Astrocyte of the spinal cord (primary cell): Measurements from ENCODE around the gene DPRX.

Experiments
- DNase-seq: peaks from one replicate; pipeline ENCODE4 v3.0.0; 2011; ENCODE audit warnings: low read depth, low spot score
- H3K4me3 ChIP-seq: 2 replicates; pipeline ENCODE4 v1.5.1; 2011; ENCODE audit warnings: low read depth, mild to moderate bottlenecking, low read length, moderate library complexity
- CTCF ChIP-seq: IDR thresholded peaks from 2 replicates; pipeline ENCODE4 v1.5.1; 2012; ENCODE audit warnings: low read depth, mild to moderate bottlenecking, low read length, inconsistent platforms
- in situ Hi-C: cut with HindIII; loops from 2 replicates; pipeline ENCODE4 v1.10.0; 2017; ENCODE audit warnings: low sequenced_read_pairs

DPRX gene

GRCh38 chr19:53642381-53643099 lies 10.7 kb downstream of the DPRX start:
- in situ Hi-C loops: no loop called here
- no peak overlapping the region for H3K4me3 ChIP-seq
- no peak for DNase-seq
- TF ChIP-seq CTCF: no peak

- no peak for DNase-seq
- H3K4me3 ChIP-seq: no peak overlapping the region
- TF ChIP-seq CTCF: no peak
- in situ Hi-C loops: no loop called here
Measured at GRCh38 chr19:53644061-53644816, 12.4 kb downstream of the DPRX start.

- no peak overlapping the region for H3K4me3 ChIP-seq
- DNase-seq: no peak
- no peak for TF ChIP-seq CTCF
- in situ Hi-C loops: no loop called here
Measured at GRCh38 chr19:53646144-53646543, 14.3 kb downstream of the DPRX start.

- H3K4me3 ChIP-seq: no peak overlapping the region
- no peak for TF ChIP-seq CTCF
- in situ Hi-C loops: no loop called here
- no peak for DNase-seq
Measured at GRCh38 chr19:53647350-53647749, 15.6 kb downstream of the DPRX start.

- TF ChIP-seq CTCF: no peak
- DNase-seq: no peak
- in situ Hi-C loops: no loop called here
- no peak overlapping the region for H3K4me3 ChIP-seq
Measured at GRCh38 chr19:53647792-53648191, 16.0 kb downstream of the DPRX start.

GRCh38 chr19:53649746-53650593 lies 18.2 kb downstream of the DPRX start:
- TF ChIP-seq CTCF: no peak
- in situ Hi-C loops: no loop called here
- H3K4me3 ChIP-seq: no peak overlapping the region
- no peak for DNase-seq
